ENCODE results near the gene URM1.

The URM1 gene

GRCh38 chr9:128370752-128371629, at the start of gene URM1:
Gene URM1, plus strand, starts transcription at chr9:128371374. Its CDS starts 7 bp downstream, at chr9:128371381.
- peaks cover 15% of the 10 kb centered on the region for H3K4me1 ChIP-seq (ENCODE audit: insufficient read depth, low read length)
- no peaks in the 10 kb centered on the region for H3K9me3 ChIP-seq (ENCODE audit: low read length)
- no peaks in the 10 kb centered on the region for H3K27me3 ChIP-seq (ENCODE audit: control insufficient read depth in 1 of 2, insufficient read depth in 2 of 2, low read length in 2 of 2)
- H3K36me3 ChIP-seq (ENCODE audit: insufficient read depth, low read length) = peaks cover 6% of the 10 kb centered on the region
- peak within 1 kb of the TSS; percentile 88 to 90 for H3K4me3 ChIP-seq (ENCODE audit: low read depth in 1 of 2, low read length in 2 of 2)
- peak within 1 kb of the TSS; percentile 87 for H3K27ac ChIP-seq (ENCODE audit: low read depth, low read length)
- H3K9ac ChIP-seq (ENCODE audit: low read length) = peak within 1 kb of the TSS; percentile 90

- H3K36me3 ChIP-seq (ENCODE audit: insufficient read depth, low read length) = peaks cover 23% of the 10 kb centered on the region
- peak overlapping the region; percentile 93 for H3K27ac ChIP-seq (ENCODE audit: low read depth, low read length)
- peak overlapping the region; percentile 89 for H3K9ac ChIP-seq (ENCODE audit: low read length)
These were observed 49.2 kb upstream of the URM1 start for GRCh38 chr9:128321879-128322403.

DNA sequence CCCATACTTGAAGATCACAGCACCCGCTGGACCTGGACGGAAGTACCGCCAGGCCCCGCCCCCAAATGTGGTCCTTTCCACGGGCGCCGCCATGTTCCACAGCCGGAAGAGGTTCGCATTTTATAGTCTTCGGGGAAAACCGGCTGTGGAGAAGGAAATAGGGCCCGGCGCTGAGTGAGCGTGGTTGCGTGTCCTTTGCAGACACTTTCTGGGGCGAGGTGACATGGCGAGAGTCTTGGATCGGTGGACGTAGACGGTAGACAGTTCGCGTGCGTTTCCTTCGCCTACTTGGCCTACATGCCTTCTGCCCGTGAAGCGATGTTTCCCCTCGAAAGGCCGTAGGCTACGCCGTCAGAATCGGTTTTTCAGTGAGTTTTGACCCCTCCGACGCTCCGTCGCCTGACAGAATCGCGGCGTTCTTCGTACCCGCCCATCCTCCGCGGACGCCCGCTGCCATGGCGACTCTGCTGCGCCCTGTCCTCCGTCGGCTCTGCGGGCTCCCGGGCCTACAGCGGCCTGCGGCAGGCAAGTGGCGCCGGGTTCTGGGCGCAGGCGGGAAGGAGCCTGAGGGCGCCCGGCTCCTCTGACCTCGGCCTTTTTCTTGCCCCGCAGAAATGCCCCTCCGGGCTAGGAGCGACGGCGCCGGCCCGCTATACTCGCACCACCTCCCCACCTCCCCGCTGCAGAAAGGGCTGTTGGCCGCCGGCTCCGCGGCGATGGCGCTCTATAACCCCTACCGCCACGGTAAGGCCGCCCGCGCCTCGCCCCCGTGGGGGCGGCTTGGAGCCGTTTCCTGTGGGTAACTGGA, 48.6 kb upstream of the URM1 start, which contains the start of the genes COQ4 and TRUB2:
TSS of gene COQ4 (plus strand) at position 436 of the 808 bp plus-strand sequence. CDS start at position 456, 20 bp downstream.
TSS of gene TRUB2 (minus strand) at position 44 of the 808 bp plus-strand sequence. CDS start at position 5, 39 bp downstream.
- no peaks in the 10 kb centered on the region for H3K27me3 ChIP-seq (ENCODE audit: control insufficient read depth in 1 of 2, insufficient read depth in 2 of 2, low read length in 2 of 2)
- peaks cover 19% of the 10 kb centered on the region for H3K36me3 ChIP-seq (ENCODE audit: insufficient read depth, low read length)
- no peaks in the 10 kb centered on the region for H3K9me3 ChIP-seq (ENCODE audit: low read length)
- peak within 1 kb of the TSS; percentile 93 for H3K27ac ChIP-seq (ENCODE audit: low read depth, low read length)
- H3K4me1 ChIP-seq (ENCODE audit: insufficient read depth, low read length) = peaks cover 15% of the 10 kb centered on the region
- peak within 1 kb of the TSS; percentile 89 for H3K9ac ChIP-seq (ENCODE audit: low read length)
- peak within 1 kb of the TSS; percentile 99 for H3K4me3 ChIP-seq (ENCODE audit: low read depth in 1 of 2, low read length in 2 of 2)

More at GRCh38 chr9:128321879-128322403, 49.2 kb upstream of the URM1 start:
- Histone ChIP-seq H3K4me1 (ENCODE audit: insufficient read depth, low read length) (peaks cover 15% of the 10 kb centered on the region), H3K9me3 (ENCODE audit: low read length) (no peaks in the 10 kb centered on the region), H3K4me3 (ENCODE audit: low read depth in 1 of 2, low read length in 2 of 2) (peak overlapping the region; percentile 99), H3K27me3 (ENCODE audit: control insufficient read depth in 1 of 2, insufficient read depth in 2 of 2, low read length in 2 of 2) (no peaks in the 10 kb centered on the region)

- Histone ChIP-seq H3K4me3 (ENCODE audit: low read depth in 1 of 2, low read length in 2 of 2) (peak overlapping the region; percentile 99), H3K9ac (ENCODE audit: low read length) (peak overlapping the region; percentile 89), H3K9me3 (ENCODE audit: low read length) (no peaks in the 10 kb centered on the region), H3K27ac (ENCODE audit: low read depth, low read length) (peak overlapping the region; percentile 93), H3K27me3 (ENCODE audit: control insufficient read depth in 1 of 2, insufficient read depth in 2 of 2, low read length in 2 of 2) (no peaks in the 10 kb centered on the region), H3K36me3 (ENCODE audit: insufficient read depth, low read length) (peaks cover 20% of the 10 kb centered on the region), H3K4me1 (ENCODE audit: insufficient read depth, low read length) (peaks cover 15% of the 10 kb centered on the region)
These were observed 47.9 kb upstream of the URM1 start for GRCh38 chr9:128323212-128323730.

GRCh38 chr9:128323791-128324190, 47.4 kb upstream of the URM1 start:
- Histone ChIP-seq H3K27me3 (ENCODE audit: control insufficient read depth in 1 of 2, insufficient read depth in 2 of 2, low read length in 2 of 2) (no peaks in the 10 kb centered on the region), H3K36me3 (ENCODE audit: insufficient read depth, low read length) (peaks cover 25% of the 10 kb centered on the region), H3K4me1 (ENCODE audit: insufficient read depth, low read length) (peaks cover 15% of the 10 kb centered on the region), H3K9ac (ENCODE audit: low read length) (peak overlapping the region; percentile 89), H3K4me3 (ENCODE audit: low read depth in 1 of 2, low read length in 2 of 2) (peak overlapping the region; percentile 99), H3K9me3 (ENCODE audit: low read length) (no peaks in the 10 kb centered on the region), H3K27ac (ENCODE audit: low read depth, low read length) (no peak overlapping the region)

GRCh38 chr9:128324401-128324800, 46.8 kb upstream of the URM1 start:
- Histone ChIP-seq H3K27me3 (ENCODE audit: control insufficient read depth in 1 of 2, insufficient read depth in 2 of 2, low read length in 2 of 2) (no peaks in the 10 kb centered on the region), H3K9ac (ENCODE audit: low read length) (no peak overlapping the region), H3K27ac (ENCODE audit: low read depth, low read length) (no peak overlapping the region), H3K4me1 (ENCODE audit: insufficient read depth, low read length) (peaks cover 15% of the 10 kb centered on the region), H3K4me3 (ENCODE audit: low read depth in 1 of 2, low read length in 2 of 2) (no peak overlapping the region), H3K36me3 (ENCODE audit: insufficient read depth, low read length) (peaks cover 28% of the 10 kb centered on the region), H3K9me3 (ENCODE audit: low read length) (no peaks in the 10 kb centered on the region)

DNA sequence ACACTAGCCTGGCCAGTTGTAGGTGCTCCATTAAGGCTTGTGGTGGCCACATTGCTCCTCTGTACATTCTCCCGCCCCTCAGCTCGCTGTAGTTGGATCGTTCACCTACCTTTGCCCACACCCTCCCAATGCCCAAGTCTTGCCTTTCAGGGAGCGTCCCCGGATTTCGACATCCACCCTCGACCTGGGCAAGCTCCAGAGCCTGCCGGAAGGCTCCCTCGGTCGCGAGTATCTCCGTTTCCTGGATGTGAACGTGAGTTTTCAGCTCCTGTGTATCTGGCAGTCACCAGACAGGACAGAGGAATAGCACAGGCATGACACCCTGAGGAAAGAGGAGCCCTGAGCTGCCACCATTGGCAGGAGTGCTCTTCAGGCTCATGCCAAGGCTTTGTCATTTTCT, 45.5 kb upstream of the URM1 start:
- H3K27ac ChIP-seq (ENCODE audit: low read depth, low read length) = no peak overlapping the region

DNA sequence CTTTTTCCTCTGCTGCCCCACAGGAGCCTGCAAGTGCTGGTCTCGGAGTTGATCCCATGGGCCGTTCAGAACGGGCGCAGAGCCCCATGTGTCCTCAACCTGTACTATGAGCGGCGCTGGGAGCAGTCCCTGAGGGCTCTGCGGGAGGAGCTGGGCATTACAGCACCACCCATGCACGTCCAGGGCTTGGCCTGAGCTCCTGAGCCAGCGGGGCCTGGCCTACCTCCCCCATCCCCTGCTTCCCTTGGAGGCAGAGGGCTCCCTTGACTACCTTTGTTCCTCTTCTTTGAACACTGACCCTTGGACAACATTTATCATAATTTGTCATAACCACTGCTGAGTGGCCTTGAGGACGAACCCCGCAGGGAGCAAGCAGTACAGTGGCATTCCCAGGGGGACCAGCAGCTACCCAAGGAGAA, 37.7 kb upstream of the URM1 start:
- no peaks in the 10 kb centered on the region for H3K4me1 ChIP-seq (ENCODE audit: insufficient read depth, low read length)
- H3K9ac ChIP-seq (ENCODE audit: low read length) = no peak overlapping the region
- no peaks in the 10 kb centered on the region for H3K27me3 ChIP-seq (ENCODE audit: control insufficient read depth in 1 of 2, insufficient read depth in 2 of 2, low read length in 2 of 2)
- no peak overlapping the region for H3K27ac ChIP-seq (ENCODE audit: low read depth, low read length)
- H3K36me3 ChIP-seq (ENCODE audit: insufficient read depth, low read length) = peaks cover 10% of the 10 kb centered on the region
- H3K4me3 ChIP-seq (ENCODE audit: low read depth in 1 of 2, low read length in 2 of 2) = no peak overlapping the region
- no peaks in the 10 kb centered on the region for H3K9me3 ChIP-seq (ENCODE audit: low read length)

More for the DNA sequence above, 45.5 kb upstream of the URM1 start:
- Histone ChIP-seq H3K36me3 (ENCODE audit: insufficient read depth, low read length) (peaks cover 28% of the 10 kb centered on the region), H3K4me3 (ENCODE audit: low read depth in 1 of 2, low read length in 2 of 2) (no peak overlapping the region), H3K9ac (ENCODE audit: low read length) (no peak overlapping the region), H3K27me3 (ENCODE audit: control insufficient read depth in 1 of 2, insufficient read depth in 2 of 2, low read length in 2 of 2) (no peaks in the 10 kb centered on the region), H3K4me1 (ENCODE audit: insufficient read depth, low read length) (peaks cover 15% of the 10 kb centered on the region), H3K9me3 (ENCODE audit: low read length) (no peaks in the 10 kb centered on the region)

- Histone ChIP-seq H3K36me3 (ENCODE audit: insufficient read depth, low read length) (peaks cover 4% of the 10 kb centered on the region), H3K9ac (ENCODE audit: low read length) (no peak overlapping the region), H3K27me3 (ENCODE audit: control insufficient read depth in 1 of 2, insufficient read depth in 2 of 2, low read length in 2 of 2) (no peaks in the 10 kb centered on the region), H3K4me3 (ENCODE audit: low read depth in 1 of 2, low read length in 2 of 2) (no peak overlapping the region), H3K27ac (ENCODE audit: low read depth, low read length) (no peak overlapping the region), H3K4me1 (ENCODE audit: insufficient read depth, low read length) (no peaks in the 10 kb centered on the region), H3K9me3 (ENCODE audit: low read length) (no peaks in the 10 kb centered on the region)
These were observed 36.0 kb upstream of the URM1 start for GRCh38 chr9:128335161-128335560.

DNA sequence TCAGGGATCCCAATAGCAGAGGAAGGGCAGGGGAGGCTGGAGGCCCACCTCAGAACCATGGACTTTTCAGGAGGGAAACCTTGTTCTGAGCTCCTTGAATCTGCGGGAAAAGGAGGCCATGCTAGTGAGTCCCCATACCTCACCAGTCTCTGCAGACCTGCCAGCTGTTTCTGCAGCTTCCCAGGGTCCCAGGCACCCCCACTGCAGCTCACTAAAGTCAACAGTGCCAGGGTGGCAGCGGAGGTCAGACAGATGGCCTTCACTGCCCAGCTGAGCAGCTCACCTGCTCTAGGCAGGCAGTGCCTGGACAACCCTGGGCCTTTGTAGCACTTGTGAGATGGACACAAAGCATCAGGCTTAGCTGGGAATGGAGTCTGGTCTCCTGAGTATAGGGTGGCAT, 35.3 kb upstream of the URM1 start:
- no peaks in the 10 kb centered on the region for H3K4me1 ChIP-seq (ENCODE audit: insufficient read depth, low read length)

DNA sequence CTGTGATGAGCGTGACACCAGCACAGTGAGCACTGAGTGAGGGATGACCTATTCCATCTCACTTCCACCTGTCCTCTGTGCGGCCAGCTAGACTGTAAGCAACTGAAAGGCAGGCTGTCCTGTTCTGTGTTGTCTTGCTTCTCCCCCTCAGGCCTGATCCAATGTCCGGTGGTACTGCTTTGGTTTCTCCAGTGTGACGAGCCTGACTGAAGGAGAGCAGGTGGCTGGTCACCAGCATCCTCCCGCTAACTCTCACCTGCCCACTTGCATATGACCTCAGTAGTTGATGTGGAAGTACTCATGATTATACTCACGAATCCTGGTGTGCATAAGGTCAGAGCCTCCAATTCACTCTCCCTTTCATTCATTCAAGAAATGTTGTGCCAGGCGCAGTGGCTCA, 33.2 kb upstream of the URM1 start:
- no peaks in the 10 kb centered on the region for H3K9me3 ChIP-seq (ENCODE audit: low read length)

More for the DNA sequence above, 35.3 kb upstream of the URM1 start:
- Histone ChIP-seq H3K27ac (ENCODE audit: low read depth, low read length) (no peak overlapping the region), H3K9me3 (ENCODE audit: low read length) (no peaks in the 10 kb centered on the region), H3K9ac (ENCODE audit: low read length) (no peak overlapping the region), H3K27me3 (ENCODE audit: control insufficient read depth in 1 of 2, insufficient read depth in 2 of 2, low read length in 2 of 2) (no peaks in the 10 kb centered on the region), H3K4me3 (ENCODE audit: low read depth in 1 of 2, low read length in 2 of 2) (no peak overlapping the region), H3K36me3 (ENCODE audit: insufficient read depth, low read length) (peaks cover 4% of the 10 kb centered on the region)

More for the DNA sequence above, 33.2 kb upstream of the URM1 start:
- no peak overlapping the region for H3K9ac ChIP-seq (ENCODE audit: low read length)
- no peak overlapping the region for H3K4me3 ChIP-seq (ENCODE audit: low read depth in 1 of 2, low read length in 2 of 2)
- peaks cover 6% of the 10 kb centered on the region for H3K4me1 ChIP-seq (ENCODE audit: insufficient read depth, low read length)
- no peak overlapping the region for H3K27ac ChIP-seq (ENCODE audit: low read depth, low read length)
- no peaks in the 10 kb centered on the region for H3K27me3 ChIP-seq (ENCODE audit: control insufficient read depth in 1 of 2, insufficient read depth in 2 of 2, low read length in 2 of 2)
- H3K36me3 ChIP-seq (ENCODE audit: insufficient read depth, low read length) = peaks cover 3% of the 10 kb centered on the region
